ENCODE measurements around the gene CAV2. TPM values are rescaled to one million over a fixed set of nuclear protein-coding genes. Genes with fewer than 3 reads are reported as not detected.
A peak's percentile ranks its signal among the peaks of the same experiment; 100 is the strongest.

The CAV2 gene
- total and polyA plus RNA-seq, 9 of the 15 experiments (the other 6 are each of a cell fraction or from before 2014, with no cell fraction given) = 16.1 to 137 (median 38.3) TPM

DNA sequence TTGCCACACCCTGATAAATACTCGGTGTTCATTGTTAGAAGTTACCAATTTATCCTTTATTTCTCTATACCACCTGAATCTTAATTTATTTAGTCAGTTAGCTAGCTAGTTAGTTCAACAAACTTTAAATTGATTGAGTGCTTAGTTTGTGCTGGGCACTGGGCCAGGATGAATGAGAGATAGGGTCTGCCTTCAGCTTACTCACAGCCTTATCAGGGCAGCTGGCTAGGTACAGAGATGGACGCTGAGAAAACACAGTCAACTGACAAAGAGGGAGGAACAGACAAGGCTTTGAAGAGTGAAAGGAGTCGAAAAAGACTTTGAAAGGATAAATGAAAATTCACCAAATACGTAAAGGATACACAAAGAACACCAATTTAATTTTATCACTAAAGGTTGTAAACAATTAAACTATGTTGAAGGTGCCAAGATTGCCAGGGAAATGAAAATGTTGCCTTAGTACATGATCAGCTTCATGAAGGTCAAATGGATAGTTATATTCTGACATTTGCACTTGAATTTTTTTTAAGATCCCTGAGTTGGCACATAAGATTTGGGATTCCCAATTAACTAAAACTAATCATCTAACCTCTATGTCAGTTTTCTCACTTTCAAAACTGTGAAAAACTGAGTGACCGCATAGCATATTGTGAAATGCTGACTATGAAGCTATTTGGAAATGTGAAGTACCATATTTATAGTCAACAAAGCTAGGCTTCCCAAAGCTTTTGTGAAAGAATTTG lies 2.1 kb downstream of the CAV2 start (continued):
- TF ChIP-seq, protein P1, sequence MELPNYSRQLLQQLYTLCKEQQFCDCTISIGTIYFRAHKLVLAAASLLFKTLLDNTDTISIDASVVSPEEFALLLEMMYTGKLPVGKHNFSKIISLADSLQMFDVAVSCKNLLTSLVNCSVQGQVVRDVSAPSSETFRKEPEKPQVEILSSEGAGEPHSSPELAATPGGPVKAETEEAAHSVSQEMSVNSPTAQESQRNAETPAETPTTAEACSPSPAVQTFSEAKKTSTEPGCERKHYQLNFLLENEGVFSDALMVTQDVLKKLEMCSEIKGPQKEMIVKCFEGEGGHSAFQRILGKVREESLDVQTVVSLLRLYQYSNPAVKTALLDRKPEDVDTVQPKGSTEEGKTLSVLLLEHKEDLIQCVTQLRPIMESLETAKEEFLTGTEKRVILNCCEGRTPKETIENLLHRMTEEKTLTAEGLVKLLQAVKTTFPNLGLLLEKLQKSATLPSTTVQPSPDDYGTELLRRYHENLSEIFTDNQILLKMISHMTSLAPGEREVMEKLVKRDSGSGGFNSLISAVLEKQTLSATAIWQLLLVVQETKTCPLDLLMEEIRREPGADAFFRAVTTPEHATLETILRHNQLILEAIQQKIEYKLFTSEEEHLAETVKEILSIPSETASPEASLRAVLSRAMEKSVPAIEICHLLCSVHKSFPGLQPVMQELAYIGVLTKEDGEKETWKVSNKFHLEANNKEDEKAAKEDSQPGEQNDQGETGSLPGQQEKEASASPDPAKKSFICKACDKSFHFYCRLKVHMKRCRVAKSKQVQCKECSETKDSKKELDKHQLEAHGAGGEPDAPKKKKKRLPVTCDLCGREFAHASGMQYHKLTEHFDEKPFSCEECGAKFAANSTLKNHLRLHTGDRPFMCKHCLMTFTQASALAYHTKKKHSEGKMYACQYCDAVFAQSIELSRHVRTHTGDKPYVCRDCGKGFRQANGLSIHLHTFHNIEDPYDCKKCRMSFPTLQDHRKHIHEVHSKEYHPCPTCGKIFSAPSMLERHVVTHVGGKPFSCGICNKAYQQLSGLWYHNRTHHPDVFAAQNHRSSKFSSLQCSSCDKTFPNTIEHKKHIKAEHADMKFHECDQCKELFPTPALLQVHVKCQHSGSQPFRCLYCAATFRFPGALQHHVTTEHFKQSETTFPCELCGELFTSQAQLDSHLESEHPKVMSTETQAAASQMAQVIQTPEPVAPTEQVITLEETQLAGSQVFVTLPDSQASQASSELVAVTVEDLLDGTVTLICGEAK (IDR thresholded peaks at IDR 0.05) = 0 out of 2 replicates have a peak, but pooled peaks have one; percentile 12
- TF ChIP-seq, protein P1 (CRISPR knock-in tag; IDR thresholded peaks at IDR 0.05) = no peak
- TF ChIP-seq IFI16 (CRISPR knock-in tag; IDR thresholded peaks at IDR 0.05) = no peak
- TF ChIP-seq ZNF717 (CRISPR knock-in tag; IDR thresholded peaks at IDR 0.05) = no peak
- TF ChIP-seq, protein P2, sequence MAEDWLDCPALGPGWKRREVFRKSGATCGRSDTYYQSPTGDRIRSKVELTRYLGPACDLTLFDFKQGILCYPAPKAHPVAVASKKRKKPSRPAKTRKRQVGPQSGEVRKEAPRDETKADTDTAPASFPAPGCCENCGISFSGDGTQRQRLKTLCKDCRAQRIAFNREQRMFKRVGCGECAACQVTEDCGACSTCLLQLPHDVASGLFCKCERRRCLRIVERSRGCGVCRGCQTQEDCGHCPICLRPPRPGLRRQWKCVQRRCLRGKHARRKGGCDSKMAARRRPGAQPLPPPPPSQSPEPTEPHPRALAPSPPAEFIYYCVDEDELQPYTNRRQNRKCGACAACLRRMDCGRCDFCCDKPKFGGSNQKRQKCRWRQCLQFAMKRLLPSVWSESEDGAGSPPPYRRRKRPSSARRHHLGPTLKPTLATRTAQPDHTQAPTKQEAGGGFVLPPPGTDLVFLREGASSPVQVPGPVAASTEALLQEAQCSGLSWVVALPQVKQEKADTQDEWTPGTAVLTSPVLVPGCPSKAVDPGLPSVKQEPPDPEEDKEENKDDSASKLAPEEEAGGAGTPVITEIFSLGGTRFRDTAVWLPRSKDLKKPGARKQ (CRISPR knock-in tag; IDR thresholded peaks at IDR 0.05) = no peak
- no peak for TF ChIP-seq MCM2 (IDR thresholded peaks at IDR 0.05; ENCODE audit: low read depth)
- TF ChIP-seq FOXK2 (conservative IDR thresholded peaks at IDR 0.05 in 1 of 2, IDR thresholded peaks at IDR 0.05 in 1 of 2; ENCODE audit: low read depth in 2 of 2) = no peak
- no peak for TF ChIP-seq CTCFL (IDR thresholded peaks at IDR 0.05; ENCODE audit: borderline replicate concordance, insufficient read depth, low read depth, low read length, poor library complexity, severe bottlenecking)
- TF ChIP-seq SREBF2 (CRISPR knock-in tag; IDR thresholded peaks at IDR 0.05) = no peak
- peak; percentile 73 for TF ChIP-seq TFAP4 (CRISPR knock-in tag; IDR thresholded peaks at IDR 0.05; ENCODE audit: borderline replicate concordance)
- TF ChIP-seq CBX3 (IDR thresholded peaks at IDR 0.05; ENCODE audit: borderline replicate concordance in 1 of 2, low read length in 2 of 2) = peak in 1 of 2 experiments; percentile 93; a peak in 1 of 3 replicates

Measured in K562 (cell line).